Stimulated activated CD4-positive, alpha-beta T cell treated with anti-CD3 and anti-CD28 coated beads, Interleukin-12 subunit alpha, Interleukin-12 subunit beta, amount 100 ng/mL, for 48 hours (primary cell): ENCODE measurements around the gene ZNF575.
"Not testable (repeated sequence)": the region's sequence is repeated elsewhere in the genome, so short reads cannot be mapped to it uniquely, and the experiment has no call there.

Source experiments
- DNase-seq, 3 donors: peaks; one replicate each; pipeline ENCODE4 v3.0.0-alpha.2; 2020; ENCODE audit warnings: low read depth in 2 of 3, low spot score in 1 of 3

ZNF575 gene

GRCh38 chr19:43541920-43542650 is 9.1 kb downstream of the ZNF575 start:
- no peak for DNase-seq

- DNase-seq, result no peak
These were observed 11.1 kb downstream of the ZNF575 start for GRCh38 chr19:43544077-43544476.

- no peak for DNase-seq
These were observed 12.3 kb downstream of the ZNF575 start for GRCh38 chr19:43545276-43545675.

GRCh38 chr19:43545981-43546380 is 13.0 kb downstream of the ZNF575 start:
- DNase-seq, result no peak

GRCh38 chr19:43546581-43546980 is 13.6 kb downstream of the ZNF575 start:
- no peak for DNase-seq

- not testable (repeated sequence) for DNase-seq
These were observed 14.9 kb downstream of the ZNF575 start for GRCh38 chr19:43547926-43548325.

GRCh38 chr19:43548706-43549105 is 15.7 kb downstream of the ZNF575 start:
- no peak for DNase-seq

- DNase-seq, result no peak
These were observed 18.6 kb downstream of the ZNF575 start for GRCh38 chr19:43551399-43552197.

- no peak for DNase-seq
These were observed 19.1 kb downstream of the ZNF575 start for GRCh38 chr19:43552198-43552450.

- DNase-seq, result no peak
These were observed 19.6 kb downstream of the ZNF575 start for GRCh38 chr19:43552616-43553015.

GRCh38 chr19:43553656-43554055 is 20.7 kb downstream of the ZNF575 start:
- no peak for DNase-seq

GRCh38 chr19:43554317-43554895 is 21.4 kb downstream of the ZNF575 start:
- no peak for DNase-seq

GRCh38 chr19:43555185-43555770 is 22.3 kb downstream of the ZNF575 start:
- peak; percentile 69 to 89 (median 70) for DNase-seq

GRCh38 chr19:43560687-43561086 is 27.7 kb downstream of the ZNF575 start:
- DNase-seq, result no peak

GRCh38 chr19:43561139-43561970 is 28.4 kb downstream of the ZNF575 start:
- DNase-seq, result no peak

- DNase-seq, result no peak
These were observed 29.3 kb downstream of the ZNF575 start for GRCh38 chr19:43562226-43562697.

GRCh38 chr19:43562698-43563241 is 29.8 kb downstream of the ZNF575 start:
- peak; percentile 38 to 52 (median 43) for DNase-seq

- DNase-seq, result no peak
These were observed 30.9 kb downstream of the ZNF575 start for GRCh38 chr19:43563816-43564457.

GRCh38 chr19:43564800-43565199 is 31.8 kb downstream of the ZNF575 start:
- no peak for DNase-seq

GRCh38 chr19:43569657-43570056 is 36.7 kb downstream of the ZNF575 start:
- DNase-seq, result no peak
